IMR-90 (cell line): ENCODE measurements around the gene MGAT5.

ENCODE experiments used
- CEBPB ChIP-seq: IDR thresholded peaks from 2 replicates; pipeline ENCODE4 v1.6.1; 2012; ENCODE audit warnings: low read depth, low read length, improper control_type of control experiment
- CHD1 ChIP-seq: IDR thresholded peaks from 2 replicates; pipeline ENCODE4 v1.6.1; 2012; ENCODE audit warnings: low read depth, low read length, improper control_type of control experiment
- FOS ChIP-seq: fragments of 150-350 bp; IDR thresholded peaks from 2 replicates; pipeline ENCODE4 v1.6.1; 2016; ENCODE audit warnings: low read depth, low read length
- MXI1 ChIP-seq: IDR thresholded peaks from 2 replicates; pipeline ENCODE4 v1.6.1; 2012; ENCODE audit warnings: low read depth, mild to moderate bottlenecking, low read length, moderate library complexity, borderline replicate concordance
- NFE2L2 ChIP-seq: fragments of 150-350 bp; IDR thresholded peaks from 2 replicates; pipeline ENCODE4 v1.6.1; 2016; ENCODE audit warnings: low read depth, mild to moderate bottlenecking, low read length
- POLR2A ChIP-seq: IDR thresholded peaks from 2 replicates; pipeline ENCODE4 v1.6.1; 2012; ENCODE audit warnings: mild to moderate bottlenecking, low read depth, low read length
- RAD21 ChIP-seq: IDR thresholded peaks from 2 replicates; pipeline ENCODE4 v1.6.1; 2012; ENCODE audit warnings: low read length, improper control_type of control experiment
- TF ChIP-seq, protein P1 (sequence below): conservative IDR thresholded peaks from 2 replicates; pipeline ENCODE4 v1.5.1; 2012; ENCODE audit warnings: mild to moderate bottlenecking, low read depth, low read length, improper control_type of control experiment
- TF ChIP-seq, protein P2 (sequence below): fragments of 150-350 bp; IDR thresholded peaks from 2 replicates; pipeline ENCODE4 v1.6.1; 2017; ENCODE audit warnings: mild to moderate bottlenecking, antibody characterized with exemption, low read length, low read depth
- TF ChIP-seq, protein P3 (sequence below): fragments of 150-350 bp; IDR thresholded peaks from 2 replicates; pipeline ENCODE4 v1.6.1; 2016; ENCODE audit warnings: low read depth, mild to moderate bottlenecking, low read length, moderate library complexity, borderline replicate concordance

DNA sequence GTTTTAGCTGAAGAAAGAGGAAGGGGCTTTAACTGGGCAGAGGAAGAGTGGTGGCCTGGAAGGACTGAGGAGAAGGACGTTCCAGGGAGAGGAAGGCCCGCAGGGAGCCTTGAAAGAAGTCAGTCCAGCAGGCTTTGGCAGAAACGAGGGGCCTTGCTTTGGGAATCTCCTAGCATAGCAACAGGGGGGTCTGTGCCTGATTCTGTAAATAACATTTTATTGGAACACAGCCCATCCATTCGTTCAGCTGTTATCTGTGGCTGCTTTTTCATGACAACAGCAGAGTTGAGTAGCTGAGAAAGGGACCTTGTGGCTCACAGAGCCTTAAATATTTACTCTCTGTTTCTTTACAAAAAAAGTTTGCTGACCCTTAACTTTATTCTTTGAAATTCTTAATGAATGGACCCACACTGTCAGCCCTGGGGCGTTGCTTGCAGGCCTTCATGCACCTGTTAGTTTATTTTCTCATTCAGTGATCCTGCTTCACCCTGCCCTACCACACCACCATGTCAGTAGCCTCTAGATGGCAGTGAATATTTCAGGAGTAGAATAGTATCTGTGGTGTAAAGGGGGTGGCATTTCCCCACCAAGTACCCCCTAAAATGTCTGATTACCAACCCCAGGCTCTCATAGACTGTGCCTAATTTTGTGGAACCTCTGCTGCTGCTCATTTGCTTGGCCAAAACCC lies 61.0 kb downstream of the MGAT5 start:
- TF ChIP-seq, protein P1, sequence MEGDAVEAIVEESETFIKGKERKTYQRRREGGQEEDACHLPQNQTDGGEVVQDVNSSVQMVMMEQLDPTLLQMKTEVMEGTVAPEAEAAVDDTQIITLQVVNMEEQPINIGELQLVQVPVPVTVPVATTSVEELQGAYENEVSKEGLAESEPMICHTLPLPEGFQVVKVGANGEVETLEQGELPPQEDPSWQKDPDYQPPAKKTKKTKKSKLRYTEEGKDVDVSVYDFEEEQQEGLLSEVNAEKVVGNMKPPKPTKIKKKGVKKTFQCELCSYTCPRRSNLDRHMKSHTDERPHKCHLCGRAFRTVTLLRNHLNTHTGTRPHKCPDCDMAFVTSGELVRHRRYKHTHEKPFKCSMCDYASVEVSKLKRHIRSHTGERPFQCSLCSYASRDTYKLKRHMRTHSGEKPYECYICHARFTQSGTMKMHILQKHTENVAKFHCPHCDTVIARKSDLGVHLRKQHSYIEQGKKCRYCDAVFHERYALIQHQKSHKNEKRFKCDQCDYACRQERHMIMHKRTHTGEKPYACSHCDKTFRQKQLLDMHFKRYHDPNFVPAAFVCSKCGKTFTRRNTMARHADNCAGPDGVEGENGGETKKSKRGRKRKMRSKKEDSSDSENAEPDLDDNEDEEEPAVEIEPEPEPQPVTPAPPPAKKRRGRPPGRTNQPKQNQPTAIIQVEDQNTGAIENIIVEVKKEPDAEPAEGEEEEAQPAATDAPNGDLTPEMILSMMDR: no peak
- TF ChIP-seq CHD1 (no peak), MXI1 (no peak), FOS (no peak), NFE2L2 (no peak), POLR2A (no peak), RAD21 (no peak), CEBPB (no peak)
- TF ChIP-seq, protein P2, sequence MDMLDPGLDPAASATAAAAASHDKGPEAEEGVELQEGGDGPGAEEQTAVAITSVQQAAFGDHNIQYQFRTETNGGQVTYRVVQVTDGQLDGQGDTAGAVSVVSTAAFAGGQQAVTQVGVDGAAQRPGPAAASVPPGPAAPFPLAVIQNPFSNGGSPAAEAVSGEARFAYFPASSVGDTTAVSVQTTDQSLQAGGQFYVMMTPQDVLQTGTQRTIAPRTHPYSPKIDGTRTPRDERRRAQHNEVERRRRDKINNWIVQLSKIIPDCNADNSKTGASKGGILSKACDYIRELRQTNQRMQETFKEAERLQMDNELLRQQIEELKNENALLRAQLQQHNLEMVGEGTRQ: no peak
- TF ChIP-seq, protein P3, sequence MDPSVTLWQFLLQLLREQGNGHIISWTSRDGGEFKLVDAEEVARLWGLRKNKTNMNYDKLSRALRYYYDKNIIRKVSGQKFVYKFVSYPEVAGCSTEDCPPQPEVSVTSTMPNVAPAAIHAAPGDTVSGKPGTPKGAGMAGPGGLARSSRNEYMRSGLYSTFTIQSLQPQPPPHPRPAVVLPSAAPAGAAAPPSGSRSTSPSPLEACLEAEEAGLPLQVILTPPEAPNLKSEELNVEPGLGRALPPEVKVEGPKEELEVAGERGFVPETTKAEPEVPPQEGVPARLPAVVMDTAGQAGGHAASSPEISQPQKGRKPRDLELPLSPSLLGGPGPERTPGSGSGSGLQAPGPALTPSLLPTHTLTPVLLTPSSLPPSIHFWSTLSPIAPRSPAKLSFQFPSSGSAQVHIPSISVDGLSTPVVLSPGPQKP: no peak
